Ascending aorta (tissue), 2 donors: ENCODE results near the gene CCDC182. TPM values are rescaled to one million over a fixed set of nuclear protein-coding genes. Genes with fewer than 3 reads are reported as not detected.

Source experiments
- DNase-seq, 2 donors: peaks; one replicate each; pipeline ENCODE4 v3.0.0-alpha.2; 2019; ENCODE audit warnings: low spot score in 2 of 2
- H3K27ac ChIP-seq, 2 donors: fragments of 200-600 bp; sonication (generic); one replicate each; pipeline ENCODE4 v1.5.1; 2016 to 2017; ENCODE audit warnings: mild to moderate bottlenecking in 1 of 2
- H3K27me3 ChIP-seq: fragments of 200-600 bp; sonication (generic); one replicate; pipeline ENCODE4 v1.5.1; 2017
- H3K36me3 ChIP-seq, 2 donors: fragments of 200-600 bp; sonication (generic); one replicate each; pipeline ENCODE4 v1.5.1; 2016
- H3K4me1 ChIP-seq, 2 donors: fragments of 200-600 bp; sonication (generic); one replicate each; pipeline ENCODE4 v1.5.1; 2016 to 2017; ENCODE audit warnings: mild to moderate bottlenecking in 1 of 2
- H3K4me3 ChIP-seq, 2 donors: fragments of 200-600 bp; sonication (generic); one replicate each; pipeline ENCODE4 v1.5.1; 2016 to 2017; ENCODE audit warnings: mild to moderate bottlenecking in 1 of 2
- H3K9me3 ChIP-seq, 2 donors: fragments of 200-600 bp; sonication (generic); one replicate each; pipeline ENCODE4 v1.5.1; 2016
- intact Hi-C: fragments of 100-400 bp; cut with DNase I; formaldehyde crosslinking; loops from one replicate; pipeline ENCODE4 v1.15.1; 2023
- total RNA-seq: library from RNA; depleted of rRNA; stranded (reverse); fragments of >200 nt; gene quantifications from one replicate; pipeline ENCODE4 v1.1.0, GENCODE V29; 2016
- TF ChIP-seq, protein P1 (sequence below), 3 experiments: fragments of 200-600 bp in 2 of 3; fragments of 450-650 bp in 1 of 3; sonication (generic) in 2 of 3; IDR thresholded peaks; one replicate each; pipeline ENCODE4 v1.5.1; 2016 to 2019; ENCODE audit warnings: antibody characterized with exemption in 3 of 3, mild to moderate bottlenecking in 1 of 3, moderate library complexity in 1 of 3

The CCDC182 gene
- total RNA-seq, 1 donor from 2014 or later = not detected

DNA sequence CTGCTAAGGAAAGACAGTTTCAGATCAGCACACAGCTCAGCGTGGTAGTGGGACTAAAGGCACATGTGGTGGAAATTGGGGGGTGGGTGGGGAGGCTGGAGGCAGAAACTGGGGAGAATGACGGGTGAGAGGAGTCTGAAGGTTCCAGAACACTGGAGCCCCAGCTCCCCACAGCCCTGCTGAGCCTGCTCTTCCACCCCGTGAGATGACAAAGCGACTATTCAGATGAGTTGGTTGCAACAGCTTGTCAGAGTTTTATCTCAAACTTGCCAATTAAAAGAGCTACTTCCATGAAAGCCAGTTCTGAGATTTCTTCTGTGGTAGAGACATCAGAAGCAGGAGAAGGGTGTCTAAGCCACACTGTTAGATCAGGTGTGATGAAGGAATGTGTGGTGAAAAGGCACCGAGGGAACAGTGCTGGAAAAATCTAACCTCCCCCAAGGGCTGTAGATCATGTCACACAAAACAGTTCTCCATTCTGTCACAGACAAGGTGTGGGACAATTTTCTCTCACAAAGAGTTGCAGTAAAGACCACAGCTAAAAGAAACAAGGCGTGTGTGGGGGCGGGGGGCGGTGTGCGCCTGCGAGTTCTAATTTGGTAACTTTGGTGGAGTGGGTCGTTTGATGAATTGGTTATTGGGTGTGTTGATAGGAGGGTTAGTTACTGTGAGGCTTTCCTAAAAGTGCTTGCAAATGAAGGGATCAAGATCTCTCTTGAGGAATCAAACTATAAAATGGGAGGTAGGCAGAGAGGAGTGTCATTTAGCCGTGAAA, 39.0 kb downstream of the CCDC182 start:
- no peaks in the 10 kb centered on the region for H3K9me3 ChIP-seq
- H3K4me1 ChIP-seq = no peaks in the 10 kb centered on the region
- peak in 1 of 2 donors; percentile 2 for DNase-seq
- intact Hi-C loops = no loop called here
- no peaks in the 10 kb centered on the region for H3K27me3 ChIP-seq
- no peak overlapping the region for H3K27ac ChIP-seq
- H3K4me3 ChIP-seq = no peak overlapping the region
- no peaks in the 10 kb centered on the region for H3K36me3 ChIP-seq
- TF ChIP-seq, protein P1, sequence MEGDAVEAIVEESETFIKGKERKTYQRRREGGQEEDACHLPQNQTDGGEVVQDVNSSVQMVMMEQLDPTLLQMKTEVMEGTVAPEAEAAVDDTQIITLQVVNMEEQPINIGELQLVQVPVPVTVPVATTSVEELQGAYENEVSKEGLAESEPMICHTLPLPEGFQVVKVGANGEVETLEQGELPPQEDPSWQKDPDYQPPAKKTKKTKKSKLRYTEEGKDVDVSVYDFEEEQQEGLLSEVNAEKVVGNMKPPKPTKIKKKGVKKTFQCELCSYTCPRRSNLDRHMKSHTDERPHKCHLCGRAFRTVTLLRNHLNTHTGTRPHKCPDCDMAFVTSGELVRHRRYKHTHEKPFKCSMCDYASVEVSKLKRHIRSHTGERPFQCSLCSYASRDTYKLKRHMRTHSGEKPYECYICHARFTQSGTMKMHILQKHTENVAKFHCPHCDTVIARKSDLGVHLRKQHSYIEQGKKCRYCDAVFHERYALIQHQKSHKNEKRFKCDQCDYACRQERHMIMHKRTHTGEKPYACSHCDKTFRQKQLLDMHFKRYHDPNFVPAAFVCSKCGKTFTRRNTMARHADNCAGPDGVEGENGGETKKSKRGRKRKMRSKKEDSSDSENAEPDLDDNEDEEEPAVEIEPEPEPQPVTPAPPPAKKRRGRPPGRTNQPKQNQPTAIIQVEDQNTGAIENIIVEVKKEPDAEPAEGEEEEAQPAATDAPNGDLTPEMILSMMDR (IDR thresholded peaks at IDR 0.05) = no peak

DNA sequence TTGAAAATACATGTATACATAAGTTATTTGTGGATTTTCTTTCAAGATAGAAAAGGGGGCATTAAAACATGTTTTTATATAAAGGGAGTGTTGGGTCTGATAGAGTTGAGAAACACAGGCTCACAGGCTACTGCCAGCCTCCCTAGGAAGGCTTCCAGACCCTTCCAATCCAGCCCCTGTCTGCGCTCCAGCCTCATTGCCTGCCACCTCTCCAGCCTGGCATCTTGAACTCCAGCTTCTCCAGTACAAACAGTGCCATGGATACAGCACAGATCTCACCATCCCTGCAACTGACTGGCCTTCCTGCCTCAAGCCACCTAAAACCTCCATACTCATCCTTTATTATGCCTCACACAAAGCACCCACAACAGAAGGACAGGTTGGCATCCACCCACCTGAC, 40.7 kb downstream of the CCDC182 start:
- peak in 1 of 2 donors; percentile 7 for DNase-seq
- no peaks in the 10 kb centered on the region for H3K4me1 ChIP-seq
- H3K27me3 ChIP-seq = no peaks in the 10 kb centered on the region
- TF ChIP-seq, protein P1 (IDR thresholded peaks at IDR 0.05) = no peak
- no peak overlapping the region for H3K27ac ChIP-seq
- H3K36me3 ChIP-seq = no peaks in the 10 kb centered on the region
- no peak overlapping the region for H3K4me3 ChIP-seq
- intact Hi-C loops = no loop called here
- H3K9me3 ChIP-seq = no peaks in the 10 kb centered on the region

DNA sequence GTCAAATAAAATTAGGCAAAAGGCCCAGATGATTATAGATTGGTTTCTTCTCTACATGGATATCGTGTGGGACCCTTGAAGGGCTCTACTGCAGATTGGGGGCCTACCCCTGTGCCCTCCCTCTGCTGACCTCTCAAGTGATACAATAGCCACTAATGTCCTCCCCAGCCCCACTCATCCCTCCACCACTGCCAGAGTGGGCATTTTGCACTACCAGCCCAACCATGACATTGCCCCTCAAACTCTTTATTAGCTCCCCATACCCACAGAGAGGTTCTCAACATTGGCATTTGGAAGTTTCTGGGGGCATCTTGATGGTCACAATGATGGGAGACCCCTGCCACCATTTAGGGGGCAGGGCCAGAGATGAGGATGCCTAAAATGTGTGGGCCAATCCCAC, 41.8 kb downstream of the CCDC182 start:
- no peaks in the 10 kb centered on the region for H3K9me3 ChIP-seq
- no peaks in the 10 kb centered on the region for H3K27me3 ChIP-seq
- intact Hi-C loops = no loop called here
- H3K4me3 ChIP-seq = no peak overlapping the region
- TF ChIP-seq, protein P1 (IDR thresholded peaks at IDR 0.05) = no peak
- no peaks in the 10 kb centered on the region for H3K4me1 ChIP-seq
- H3K36me3 ChIP-seq = no peaks in the 10 kb centered on the region
- H3K27ac ChIP-seq = no peak overlapping the region
- no peak for DNase-seq

DNA sequence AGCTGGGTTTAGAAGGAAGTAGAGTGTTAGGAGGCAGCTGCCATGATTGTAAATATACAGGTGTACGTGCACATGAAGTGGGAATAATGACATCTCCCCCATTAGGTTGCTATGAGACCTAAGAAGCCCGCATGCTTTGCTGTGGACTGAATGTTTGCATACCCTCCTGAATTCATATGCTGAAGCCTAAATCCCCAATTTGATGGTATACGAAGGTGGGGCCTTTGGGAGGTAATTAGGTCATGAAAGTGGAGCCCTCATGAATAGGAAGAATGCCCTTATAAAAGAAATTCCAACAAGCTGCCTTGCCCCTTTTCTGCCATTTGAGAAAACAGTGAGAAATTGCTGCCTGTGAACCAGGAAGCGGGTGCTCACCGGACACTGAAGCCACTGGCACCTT, 44.0 kb downstream of the CCDC182 start:
- intact Hi-C loops = no loop called here
- no peaks in the 10 kb centered on the region for H3K4me1 ChIP-seq
- H3K27ac ChIP-seq = no peak overlapping the region
- no peaks in the 10 kb centered on the region for H3K36me3 ChIP-seq
- TF ChIP-seq, protein P1 (IDR thresholded peaks at IDR 0.05) = no peak
- DNase-seq = no peak
- H3K9me3 ChIP-seq = no peaks in the 10 kb centered on the region
- H3K27me3 ChIP-seq = no peaks in the 10 kb centered on the region
- H3K4me3 ChIP-seq = no peak overlapping the region

DNA sequence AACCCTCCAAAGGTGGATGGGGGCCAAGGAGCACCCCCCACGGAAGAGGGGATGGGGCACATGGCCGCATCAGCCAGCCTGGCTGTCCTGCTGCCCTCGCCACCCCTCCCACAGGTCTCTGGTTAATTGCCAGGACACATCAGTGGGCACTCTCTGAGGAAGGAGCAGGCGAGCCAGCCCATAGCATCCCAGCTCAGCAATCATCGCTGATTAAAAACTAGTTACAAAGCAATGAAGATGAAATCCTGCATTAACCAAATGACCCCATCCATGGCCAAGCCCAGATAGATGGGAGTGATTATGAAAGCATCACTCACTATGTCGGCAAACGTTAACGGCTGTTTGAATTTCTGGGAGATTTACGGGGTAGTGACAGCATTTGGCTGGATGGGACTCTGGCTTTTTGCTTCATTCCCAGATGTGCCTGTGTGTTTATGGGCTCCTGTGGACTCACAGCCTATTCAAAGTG, 45.3 kb downstream of the CCDC182 start:
- H3K27me3 ChIP-seq = no peaks in the 10 kb centered on the region
- TF ChIP-seq, protein P1 (IDR thresholded peaks at IDR 0.05) = no peak
- H3K4me1 ChIP-seq = no peaks in the 10 kb centered on the region
- H3K36me3 ChIP-seq = no peaks in the 10 kb centered on the region
- intact Hi-C loops = no loop called here
- no peaks in the 10 kb centered on the region for H3K9me3 ChIP-seq
- no peak for DNase-seq
- no peak overlapping the region for H3K27ac ChIP-seq
- H3K4me3 ChIP-seq = no peak overlapping the region
